Activated CD4-positive, alpha-beta T cell treated with anti-CD3 and anti-CD28 coated beads, Interleukin-2, amount 50 U/mL, for 4 hours (primary cell): ENCODE results near the gene SMYD2.

Experiments
- DNase-seq, 2 experiments: peaks; one replicate each; pipeline ENCODE4 v3.0.0-alpha.2; 2020

SMYD2 gene, protein sequence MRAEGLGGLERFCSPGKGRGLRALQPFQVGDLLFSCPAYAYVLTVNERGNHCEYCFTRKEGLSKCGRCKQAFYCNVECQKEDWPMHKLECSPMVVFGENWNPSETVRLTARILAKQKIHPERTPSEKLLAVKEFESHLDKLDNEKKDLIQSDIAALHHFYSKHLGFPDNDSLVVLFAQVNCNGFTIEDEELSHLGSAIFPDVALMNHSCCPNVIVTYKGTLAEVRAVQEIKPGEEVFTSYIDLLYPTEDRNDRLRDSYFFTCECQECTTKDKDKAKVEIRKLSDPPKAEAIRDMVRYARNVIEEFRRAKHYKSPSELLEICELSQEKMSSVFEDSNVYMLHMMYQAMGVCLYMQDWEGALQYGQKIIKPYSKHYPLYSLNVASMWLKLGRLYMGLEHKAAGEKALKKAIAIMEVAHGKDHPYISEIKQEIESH

GRCh38 chr1:214281021-214281719 lies at the start of gene SMYD2:
Gene SMYD2 (plus strand): TSS chr1:214281159. CDS start chr1:214281255, 96 bp downstream.
- DNase-seq, result peak; percentile 43 to 50

DNA sequence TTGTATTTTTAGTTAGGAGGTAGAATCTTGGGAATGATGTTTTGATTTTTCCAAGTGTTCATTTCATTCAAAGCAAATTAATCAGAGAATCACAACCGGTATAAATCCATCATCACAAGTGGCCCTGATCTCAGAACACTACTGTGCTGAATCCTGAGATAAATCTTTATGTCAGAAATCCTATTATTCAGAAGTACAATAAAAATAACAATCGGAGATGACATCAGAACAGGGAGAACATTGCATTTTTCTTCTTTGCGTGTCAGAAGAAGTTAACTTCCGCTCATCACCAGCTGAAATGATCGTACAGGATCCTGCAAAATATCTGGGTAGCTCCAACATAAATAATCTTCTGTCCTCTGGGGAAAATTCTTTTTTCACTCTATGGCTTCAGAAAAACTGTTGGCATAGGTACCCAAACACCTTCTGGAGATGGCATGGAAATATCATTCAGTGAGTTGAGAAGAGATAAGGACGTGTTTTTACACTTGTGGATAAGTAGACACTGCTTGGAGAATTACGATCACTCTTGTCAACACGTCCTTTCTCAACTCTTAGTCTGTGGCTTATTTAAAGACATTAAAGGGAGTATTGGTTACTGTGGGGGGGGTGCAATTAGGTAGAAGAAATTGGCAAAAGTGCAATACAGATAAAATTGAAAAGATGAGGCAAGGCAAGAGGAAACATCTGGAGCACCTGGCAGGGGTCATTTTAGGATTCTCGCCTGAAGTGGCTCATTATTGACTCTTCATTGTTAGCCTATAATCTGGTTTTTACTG lies 46.9 kb upstream of the SMYD2 start:
- DNase-seq, result no peak

- DNase-seq, result no peak
Measured at GRCh38 chr1:214234635-214235025, 46.3 kb upstream of the SMYD2 start.

DNA sequence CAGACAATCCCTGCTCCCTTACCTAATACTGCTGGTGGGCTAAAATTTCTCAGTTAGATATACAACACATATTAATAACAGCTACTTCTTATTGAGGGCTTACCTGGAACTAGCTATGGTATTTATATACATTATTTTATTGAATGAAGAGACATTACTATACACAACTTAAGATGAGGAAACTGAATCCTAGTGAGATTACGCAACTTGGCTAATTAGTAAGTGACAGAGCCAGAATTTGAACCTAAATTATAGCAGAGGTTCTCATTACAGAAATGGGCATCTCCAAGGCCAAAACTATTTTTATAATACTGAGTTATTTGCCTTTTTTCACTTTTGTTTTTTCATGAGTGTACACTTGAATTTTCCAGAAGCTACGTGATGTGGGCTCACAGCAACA lies 44.5 kb upstream of the SMYD2 start:
- DNase-seq, result no peak

- no peak for DNase-seq
Measured at GRCh38 chr1:214241060-214241459, 39.9 kb upstream of the SMYD2 start.

- no peak for DNase-seq
Measured at GRCh38 chr1:214244252-214244651, 36.7 kb upstream of the SMYD2 start.

DNA sequence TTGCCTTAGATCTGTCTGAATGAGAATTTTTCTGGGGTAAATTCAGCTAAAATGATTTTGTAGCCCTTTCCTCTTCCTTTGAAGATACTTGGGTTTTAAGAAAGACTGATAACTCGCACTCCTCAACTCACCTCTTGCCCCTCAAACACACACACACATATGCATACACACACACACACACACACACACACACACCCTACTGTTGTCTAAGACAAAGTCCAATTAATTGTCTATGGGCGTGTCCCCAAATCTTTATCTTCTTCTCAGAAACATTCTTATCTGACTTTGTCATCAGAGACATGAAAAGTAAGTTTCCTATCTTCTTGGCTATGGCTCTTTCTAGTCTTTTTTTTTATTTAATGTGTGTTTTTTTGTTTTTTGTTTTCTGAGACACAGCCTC lies 36.1 kb upstream of the SMYD2 start:
- DNase-seq, result no peak

GRCh38 chr1:214247501-214248041 lies 33.4 kb upstream of the SMYD2 start:
- DNase-seq, result no peak

GRCh38 chr1:214248311-214249085 lies 32.5 kb upstream of the SMYD2 start:
- DNase-seq, result no peak

- no peak for DNase-seq
Measured at GRCh38 chr1:214249651-214250050, 31.3 kb upstream of the SMYD2 start.

DNA sequence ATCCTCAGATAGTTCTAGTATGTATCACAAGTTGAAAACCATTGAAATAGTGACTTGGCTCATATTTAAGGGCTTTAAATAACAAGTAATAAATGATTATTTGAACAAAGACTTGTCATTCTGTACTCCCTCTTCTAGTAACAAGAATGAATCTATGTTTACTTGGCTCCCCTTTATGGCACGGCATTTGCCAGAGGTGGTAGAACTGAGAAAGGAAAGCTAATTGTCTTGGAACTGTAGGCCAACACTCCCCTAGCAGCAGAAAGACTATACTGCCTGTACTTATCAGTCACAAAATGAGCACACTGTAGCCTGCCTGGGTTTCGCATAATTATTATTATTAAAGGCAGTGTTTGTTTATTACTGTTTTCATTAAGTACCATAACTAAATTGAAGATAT lies 29.6 kb upstream of the SMYD2 start:
- no peak for DNase-seq

GRCh38 chr1:214255509-214255908 lies 25.4 kb upstream of the SMYD2 start:
- no peak for DNase-seq

DNA sequence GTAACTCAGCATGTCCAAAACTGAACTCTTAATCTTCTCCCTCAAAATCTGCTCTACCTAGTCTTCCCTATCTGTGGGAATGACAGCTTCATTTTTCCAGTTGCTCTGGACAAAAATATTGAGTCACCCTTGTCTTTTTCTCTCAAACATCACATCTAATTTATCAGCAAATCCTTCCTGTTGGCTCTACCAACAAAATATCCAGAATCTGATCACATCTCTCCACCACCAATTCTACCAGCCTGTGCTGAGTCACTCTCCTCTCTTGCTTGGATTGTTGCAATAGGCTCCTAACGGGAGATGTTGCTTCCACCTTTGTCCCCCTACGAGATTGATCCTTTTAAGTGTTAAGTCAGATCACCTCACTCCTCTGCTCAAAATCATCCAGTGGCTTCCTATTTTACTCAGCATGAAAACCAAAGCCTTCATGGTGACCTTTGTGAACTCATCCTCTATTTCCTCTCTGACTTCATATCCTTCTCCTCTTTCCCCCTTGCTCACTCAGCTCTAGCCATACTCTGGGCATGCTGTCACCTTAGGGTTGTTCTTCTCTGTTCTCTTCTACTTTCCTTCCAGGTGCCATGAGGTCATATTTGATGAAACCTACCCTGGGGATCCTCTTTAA lies 21.5 kb upstream of the SMYD2 start:
- DNase-seq, result no peak

- no peak for DNase-seq
Measured at GRCh38 chr1:214260561-214261205, 20.3 kb upstream of the SMYD2 start.

GRCh38 chr1:214261206-214262123 lies 19.5 kb upstream of the SMYD2 start:
- DNase-seq, result peak; percentile 75 to 79

DNA sequence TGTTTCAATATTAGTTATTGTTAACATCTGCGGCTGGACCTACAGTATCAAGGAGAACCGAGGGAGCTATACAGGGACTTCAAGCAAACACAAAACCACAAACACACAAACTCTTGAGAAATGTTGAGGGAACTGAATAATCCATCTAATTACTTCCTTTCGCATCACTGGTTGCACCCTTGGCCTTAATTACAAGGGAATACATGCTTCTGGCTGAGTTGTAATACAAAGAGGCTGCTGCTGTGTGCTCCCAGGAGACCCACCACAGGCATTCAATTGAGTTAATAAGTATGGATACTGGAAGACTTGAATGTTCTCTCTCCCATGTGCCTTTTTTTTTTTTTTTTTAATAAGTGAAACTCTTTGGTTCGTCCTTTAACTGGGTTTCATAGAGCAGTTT lies 16.8 kb upstream of the SMYD2 start:
- DNase-seq, result no peak

DNA sequence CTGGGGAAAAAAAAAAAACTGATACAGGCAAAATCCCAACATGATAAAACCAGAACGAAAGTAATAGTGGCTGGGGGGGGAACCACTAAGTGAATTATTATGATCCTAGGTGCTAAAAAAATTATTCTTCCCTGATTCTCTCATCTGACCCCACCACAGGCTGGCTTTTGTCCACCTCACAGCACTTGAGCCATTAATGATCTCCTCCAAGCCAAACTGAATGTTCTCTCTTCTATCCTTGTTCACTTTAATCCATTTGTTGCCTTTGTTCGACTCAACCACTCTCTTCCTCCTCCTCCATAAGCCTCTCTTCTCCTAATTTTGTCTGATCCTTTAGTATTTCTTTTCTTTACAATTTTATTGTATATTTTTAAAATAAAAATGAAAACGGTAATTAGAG lies 16.0 kb upstream of the SMYD2 start:
- no peak for DNase-seq

GRCh38 chr1:214270097-214270650 lies 10.8 kb upstream of the SMYD2 start:
- no peak for DNase-seq

GRCh38 chr1:214271174-214271858 lies 9.6 kb upstream of the SMYD2 start:
- DNase-seq, result no peak
